Embryonic facial prominence (tissue), 1 donor: ENCODE measurements around the gene LRRC8A.

Experiments
- DNase-seq: peaks from one replicate; pipeline ENCODE4 v3.0.0-alpha.2; 2016; ENCODE audit errors: extremely low spot score

Gene LRRC8A

DNA sequence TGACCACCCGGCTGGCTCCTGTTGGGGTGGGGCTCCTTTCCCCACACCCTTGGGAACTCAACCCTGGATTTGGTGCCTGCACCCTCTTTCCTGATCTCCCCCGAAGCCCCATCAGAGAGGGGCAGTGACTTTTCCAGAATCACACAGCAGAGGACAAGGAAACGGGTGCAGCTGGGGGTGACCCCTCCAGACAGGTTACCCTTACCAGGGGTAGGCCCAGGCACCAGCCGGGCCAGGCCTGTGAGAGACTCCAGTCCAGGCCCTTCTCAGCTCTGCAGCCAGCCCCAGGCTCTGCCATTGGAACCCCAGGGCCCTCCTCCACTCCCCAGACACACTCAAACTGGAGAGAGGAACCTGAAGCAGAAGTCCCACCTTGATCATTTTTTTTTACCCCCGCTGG lies 19.9 kb downstream of the LRRC8A start:
- no peak for DNase-seq

DNA sequence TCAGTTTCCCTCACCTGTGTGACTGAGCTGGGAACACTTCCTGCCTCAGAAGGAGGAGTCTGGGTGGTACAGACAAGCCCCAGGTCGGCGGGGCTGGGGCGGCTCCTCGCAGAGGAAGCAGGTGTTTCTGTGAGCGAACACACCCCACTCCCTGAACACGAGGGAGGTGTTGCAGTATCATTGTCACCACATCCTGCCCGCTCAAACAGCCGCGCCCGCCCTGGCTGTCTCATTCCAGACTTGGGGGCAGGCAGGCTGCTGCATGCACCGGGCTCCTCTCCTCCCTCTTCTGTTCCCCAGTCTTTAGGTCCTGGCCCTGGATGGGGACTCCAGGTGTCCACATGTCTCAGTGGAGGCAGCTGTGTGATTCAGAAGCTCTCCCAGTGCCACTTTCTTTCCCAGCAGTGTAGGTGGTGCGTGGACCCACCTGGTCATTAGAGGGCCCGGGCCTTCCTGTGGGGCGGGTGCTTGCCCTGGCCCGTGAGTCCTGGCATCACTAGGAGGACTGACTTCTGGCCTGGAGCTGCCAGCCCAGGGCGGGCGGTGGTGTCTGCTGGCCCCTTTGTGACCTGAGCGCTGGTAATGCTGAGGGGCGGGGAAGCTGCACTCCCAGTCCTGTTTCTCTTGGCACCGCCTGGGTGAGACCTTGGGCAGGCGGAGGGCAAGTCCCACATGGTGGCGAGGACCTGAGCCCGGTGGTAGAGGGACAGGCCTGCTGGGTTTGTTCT lies 20.6 kb downstream of the LRRC8A start:
- no peak for DNase-seq

DNA sequence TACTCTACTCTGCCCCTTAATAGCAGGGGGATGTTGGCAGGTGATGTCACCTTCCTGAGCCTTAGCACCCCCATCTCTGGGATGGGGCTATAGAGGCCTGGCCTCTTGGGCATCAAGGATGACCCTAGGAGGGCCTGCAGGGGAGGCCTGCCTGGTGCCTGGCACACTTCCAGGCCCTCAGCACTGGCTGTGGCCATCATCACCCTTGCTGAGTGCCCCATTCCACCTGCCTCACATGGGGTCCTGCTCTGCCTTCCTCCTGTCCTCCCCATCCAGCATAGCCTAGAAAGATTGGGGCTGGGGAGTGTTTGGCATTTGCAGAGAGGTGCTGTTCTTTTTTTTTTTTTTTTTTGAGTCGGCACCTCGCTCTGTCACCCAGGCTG lies 21.1 kb downstream of the LRRC8A start:
- DNase-seq: no peak

DNA sequence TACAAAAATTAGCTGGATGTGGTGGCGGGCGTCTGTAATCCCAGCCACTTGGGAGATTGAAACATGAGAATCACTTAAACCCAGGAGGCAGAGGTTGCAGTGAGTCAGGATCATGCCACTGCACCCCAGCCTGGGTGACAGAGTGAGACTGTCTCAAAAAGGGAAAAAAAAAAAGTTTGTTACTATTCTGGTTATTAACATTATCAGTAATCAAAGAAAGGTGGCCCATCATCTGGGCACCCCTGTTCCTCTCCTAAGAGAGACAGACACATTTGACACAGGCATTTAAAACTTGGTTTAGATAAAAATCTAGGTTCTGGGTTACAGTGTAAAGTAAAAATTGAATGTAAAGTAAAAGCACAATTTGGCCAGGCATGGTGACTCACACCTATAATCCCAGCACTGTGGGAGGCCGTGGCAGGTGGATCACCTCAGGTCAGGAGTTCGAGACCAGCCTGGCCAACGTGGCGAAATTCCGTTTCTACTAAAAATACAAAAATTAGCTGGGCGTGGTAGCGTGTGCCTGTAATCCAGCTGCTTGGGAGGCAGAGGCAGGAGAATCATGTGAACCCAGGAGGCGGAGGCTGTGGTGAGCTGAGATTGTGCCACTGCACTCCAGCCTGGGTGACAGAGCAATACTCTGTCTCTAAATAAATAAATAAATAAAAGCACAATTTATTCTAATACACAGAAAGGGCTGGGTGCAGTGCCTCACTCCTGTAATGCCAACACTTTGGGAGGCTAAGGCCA lies 22.1 kb downstream of the LRRC8A start:
- no peak for DNase-seq

DNA sequence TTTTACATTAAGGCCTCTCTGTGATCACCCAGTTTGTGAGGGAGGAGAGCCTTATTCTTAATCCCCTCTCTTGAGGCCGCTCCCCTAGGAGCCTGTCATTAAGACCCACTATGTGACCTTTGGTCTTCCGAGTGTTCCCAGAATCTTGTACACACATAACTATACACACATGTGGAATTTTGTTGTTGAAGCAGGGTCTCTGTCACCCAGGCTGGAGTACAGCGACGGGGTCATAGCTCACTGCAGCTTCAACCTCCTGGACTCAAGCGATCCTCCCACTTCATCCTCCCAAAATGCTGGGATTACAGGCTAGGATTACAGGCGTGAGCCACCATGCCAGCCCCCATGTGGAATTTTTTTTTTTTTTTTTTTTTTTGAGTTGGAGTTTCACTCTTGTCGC lies 24.0 kb downstream of the LRRC8A start:
- DNase-seq: no peak

DNA sequence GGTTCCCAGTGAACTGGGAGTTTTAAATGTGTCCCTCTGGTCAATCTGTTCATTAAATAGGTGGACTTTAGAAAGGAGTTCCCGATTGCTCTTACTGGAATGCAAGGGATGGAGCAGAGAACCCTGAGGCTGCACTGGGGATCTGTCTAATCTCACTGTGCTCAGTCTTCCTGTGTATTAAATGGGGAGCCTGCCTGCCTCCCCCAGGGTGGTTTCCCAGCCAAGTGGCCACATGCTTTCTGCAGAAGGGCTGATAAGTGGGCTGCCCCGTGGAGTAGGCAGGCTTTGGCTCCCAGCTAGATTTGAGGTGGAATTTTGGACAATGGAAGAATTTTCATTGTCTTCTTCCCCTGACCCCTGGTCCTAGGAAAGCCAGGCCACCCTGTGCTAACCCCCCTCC lies 24.8 kb downstream of the LRRC8A start:
- DNase-seq: no peak

DNA sequence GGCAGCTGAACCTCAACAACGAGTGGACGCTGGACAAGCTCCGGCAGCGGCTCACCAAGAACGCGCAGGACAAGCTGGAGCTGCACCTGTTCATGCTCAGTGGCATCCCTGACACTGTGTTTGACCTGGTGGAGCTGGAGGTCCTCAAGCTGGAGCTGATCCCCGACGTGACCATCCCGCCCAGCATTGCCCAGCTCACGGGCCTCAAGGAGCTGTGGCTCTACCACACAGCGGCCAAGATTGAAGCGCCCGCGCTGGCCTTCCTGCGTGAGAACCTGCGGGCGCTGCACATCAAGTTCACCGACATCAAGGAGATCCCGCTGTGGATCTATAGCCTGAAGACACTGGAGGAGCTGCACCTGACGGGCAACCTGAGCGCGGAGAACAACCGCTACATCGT lies 26.4 kb downstream of the LRRC8A start:
- DNase-seq: no peak

DNA sequence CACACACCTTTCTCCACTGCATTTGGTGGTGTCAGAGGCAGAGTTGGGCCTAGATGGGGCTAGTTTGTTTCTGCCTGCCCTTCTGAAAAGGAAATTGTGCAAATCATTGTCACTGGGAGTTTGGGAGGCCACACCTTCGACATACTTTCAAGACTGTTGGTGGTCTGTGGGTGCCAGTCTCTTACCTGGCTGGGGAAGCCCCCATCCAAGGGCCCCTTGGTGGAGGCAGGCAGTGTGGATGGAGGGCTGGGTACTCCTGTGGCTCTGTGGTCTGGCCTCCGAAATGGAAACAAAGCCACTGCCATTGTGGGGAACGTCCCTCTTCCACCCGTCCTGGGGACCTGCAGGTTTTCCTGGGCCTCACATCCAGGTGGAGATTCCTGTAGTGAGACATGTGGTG lies 27.9 kb downstream of the LRRC8A start:
- DNase-seq: no peak

DNA sequence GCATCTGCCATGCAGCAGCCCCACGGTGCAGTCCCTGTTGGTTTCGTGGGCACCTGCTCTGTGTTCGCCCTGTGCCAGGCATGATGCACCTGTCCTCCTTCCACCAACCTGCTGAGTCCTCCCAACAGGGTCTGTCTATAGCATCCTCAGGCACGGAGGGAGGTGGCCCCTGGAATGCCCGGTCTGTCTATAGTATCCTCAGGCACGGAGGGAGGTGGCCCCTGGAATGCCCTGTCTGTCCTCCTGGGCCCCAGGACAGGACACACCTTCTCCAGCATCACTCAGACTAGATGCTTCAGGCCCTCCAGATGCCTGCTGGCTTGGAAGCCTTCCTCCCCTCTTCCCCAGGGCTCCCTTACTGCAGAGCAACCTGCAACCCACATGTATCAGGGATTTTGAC lies 29.0 kb downstream of the LRRC8A start:
- DNase-seq: no peak

DNA sequence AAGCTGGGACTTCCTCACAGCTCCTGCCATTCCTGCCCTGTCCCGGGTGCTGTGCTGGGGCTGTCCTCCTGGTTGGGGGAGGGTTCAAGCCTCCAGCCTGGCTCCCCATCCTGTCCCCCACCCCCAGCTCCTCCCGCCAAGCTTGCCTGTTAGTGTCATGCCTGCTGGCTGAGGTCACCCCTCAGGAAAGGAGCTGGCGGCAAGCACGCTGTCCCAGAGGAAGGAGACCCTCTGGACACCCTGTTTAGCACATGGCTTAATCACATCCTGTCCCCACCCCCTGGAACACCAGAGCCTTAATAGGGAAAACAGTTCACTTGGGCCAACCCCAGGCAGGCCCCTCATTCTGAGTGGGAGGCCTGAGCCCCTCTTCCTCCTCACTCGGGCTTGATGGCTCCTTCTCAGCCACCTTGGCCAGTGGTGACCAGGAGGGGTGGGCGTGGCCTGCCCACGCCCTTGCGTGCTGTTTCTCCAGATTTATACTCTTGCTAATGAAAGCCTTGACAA lies 29.6 kb downstream of the LRRC8A start:
- DNase-seq: no peak

DNA sequence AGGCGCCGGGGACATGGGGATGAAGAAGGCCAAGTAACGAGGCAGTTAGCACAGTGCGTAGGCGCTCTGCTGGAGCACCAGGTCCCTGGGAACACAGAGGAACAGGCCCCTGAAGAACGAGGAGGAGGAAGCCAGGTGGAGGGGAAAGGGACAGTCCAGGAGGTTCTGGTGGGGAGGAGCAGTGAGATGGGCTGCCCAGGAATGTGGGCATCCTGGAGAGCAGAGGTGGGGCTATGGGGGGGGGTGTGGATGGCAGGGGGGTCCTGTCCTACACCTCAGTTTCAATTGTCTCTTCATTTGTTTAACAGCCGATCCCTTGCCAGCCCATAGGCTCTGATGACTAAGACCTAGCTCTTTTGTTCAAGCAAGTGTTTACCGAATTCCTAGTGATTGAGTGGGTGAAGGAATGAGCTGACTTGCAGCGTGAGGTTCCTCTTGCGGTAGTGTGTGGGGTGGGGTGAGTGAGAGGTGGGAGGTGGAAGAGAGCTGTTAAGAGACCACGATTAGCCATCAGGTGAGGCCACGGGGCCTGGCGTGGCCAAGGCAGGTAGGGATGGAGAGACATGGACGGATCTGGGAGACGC lies 30.4 kb downstream of the LRRC8A start:
- no peak for DNase-seq

DNA sequence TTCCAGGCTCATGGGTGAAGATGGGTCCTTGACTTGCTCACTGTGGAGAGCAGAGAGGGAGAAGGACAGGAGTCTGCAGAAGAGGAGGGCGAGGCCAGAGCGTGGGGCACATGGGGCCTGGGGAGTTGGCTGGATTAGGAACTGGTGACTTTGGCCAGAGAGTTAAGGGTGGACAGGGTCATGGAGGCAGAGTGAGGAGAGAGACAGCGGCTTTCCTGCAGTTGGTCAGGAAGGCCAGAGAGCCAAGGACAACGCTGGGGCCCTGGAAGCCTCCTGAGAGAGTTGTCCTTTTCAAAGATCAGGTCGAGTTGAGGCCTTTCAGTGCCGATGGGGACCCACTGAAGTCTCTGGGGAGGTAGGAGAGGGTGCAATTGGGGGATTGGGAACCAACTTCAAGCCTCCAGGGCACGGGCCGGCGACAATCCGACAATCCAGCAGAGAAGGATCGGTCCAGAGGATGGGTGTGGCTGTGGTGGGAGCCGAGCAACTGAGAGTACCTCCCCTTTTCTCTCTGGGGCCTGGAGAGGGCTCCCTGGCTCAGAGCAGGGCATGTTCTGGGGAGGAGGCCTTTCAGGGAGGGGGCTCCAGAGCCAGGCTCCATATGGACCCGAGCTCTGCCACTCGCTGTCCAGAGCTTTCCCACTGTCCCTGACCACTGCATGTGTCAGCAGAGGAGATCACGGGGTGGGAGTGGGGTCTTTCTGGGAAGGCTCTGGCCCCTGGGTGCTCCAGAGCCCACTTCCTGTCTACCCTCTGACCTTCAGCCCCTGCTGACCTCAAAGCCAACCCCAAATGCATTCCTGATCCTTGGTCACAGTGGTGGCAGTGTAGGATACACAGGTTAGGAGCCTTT lies 31.3 kb downstream of the LRRC8A start:
- no peak for DNase-seq

DNA sequence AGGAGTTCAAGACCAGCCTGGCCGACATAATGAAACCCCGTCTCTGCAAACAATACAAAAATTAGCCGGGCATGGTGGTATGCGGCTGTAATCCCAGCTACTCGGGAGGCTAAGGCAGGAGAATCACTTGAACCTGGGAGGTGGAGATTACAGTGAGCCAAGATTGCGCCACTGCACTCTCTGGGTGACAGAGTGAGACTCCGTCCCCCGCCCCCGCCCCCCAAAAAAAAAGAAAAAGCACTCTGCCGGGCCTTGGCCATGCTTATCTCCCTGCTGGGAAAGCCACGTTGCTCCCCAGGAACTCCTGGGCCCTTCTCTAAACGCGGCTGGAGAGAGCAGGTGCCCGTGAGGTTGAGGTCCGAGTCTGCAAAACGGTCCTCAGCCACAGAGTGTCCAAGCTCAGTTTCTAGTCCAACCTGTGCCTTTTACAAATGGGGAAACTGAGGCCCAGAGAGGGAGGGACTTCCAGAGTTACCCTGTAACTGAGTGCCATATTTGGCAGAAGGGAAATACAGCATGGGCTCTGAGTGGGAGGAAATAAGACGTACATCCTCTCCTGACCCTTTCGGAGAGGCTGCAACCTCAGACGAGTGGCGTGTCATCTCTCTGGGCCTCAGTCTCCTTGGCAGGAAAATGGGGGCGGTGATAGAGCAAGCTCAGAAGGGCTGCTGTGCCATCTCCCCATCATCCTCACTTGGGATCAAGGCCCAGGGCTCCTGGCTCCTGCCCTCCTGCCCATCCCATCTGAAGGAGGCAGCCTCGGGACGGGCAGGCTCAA lies 32.3 kb downstream of the LRRC8A start:
- DNase-seq: no peak

DNA sequence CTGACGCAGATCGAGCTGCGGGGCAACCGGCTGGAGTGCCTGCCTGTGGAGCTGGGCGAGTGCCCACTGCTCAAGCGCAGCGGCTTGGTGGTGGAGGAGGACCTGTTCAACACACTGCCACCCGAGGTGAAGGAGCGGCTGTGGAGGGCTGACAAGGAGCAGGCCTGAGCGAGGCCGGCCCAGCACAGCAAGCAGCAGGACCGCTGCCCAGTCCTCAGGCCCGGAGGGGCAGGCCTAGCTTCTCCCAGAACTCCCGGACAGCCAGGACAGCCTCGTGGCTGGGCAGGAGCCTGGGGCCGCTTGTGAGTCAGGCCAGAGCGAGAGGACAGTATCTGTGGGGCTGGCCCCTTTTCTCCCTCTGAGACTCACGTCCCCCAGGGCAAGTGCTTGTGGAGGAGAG lies 34.3 kb downstream of the LRRC8A start:
- DNase-seq: no peak

DNA sequence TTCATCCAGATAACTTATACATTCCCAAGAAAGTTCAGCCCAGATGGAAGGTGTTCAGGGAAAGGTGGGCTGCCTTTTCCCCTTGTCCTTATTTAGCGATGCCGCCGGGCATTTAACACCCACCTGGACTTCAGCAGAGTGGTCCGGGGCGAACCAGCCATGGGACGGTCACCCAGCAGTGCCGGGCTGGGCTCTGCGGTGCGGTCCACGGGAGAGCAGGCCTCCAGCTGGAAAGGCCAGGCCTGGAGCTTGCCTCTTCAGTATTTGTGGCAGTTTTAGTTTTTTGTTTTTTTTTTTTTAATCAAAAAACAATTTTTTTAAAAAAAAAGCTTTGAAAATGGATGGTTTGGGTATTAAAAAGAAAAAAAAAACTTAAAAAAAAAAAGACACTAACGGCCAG lies 34.8 kb downstream of the LRRC8A start:
- no peak for DNase-seq

DNA sequence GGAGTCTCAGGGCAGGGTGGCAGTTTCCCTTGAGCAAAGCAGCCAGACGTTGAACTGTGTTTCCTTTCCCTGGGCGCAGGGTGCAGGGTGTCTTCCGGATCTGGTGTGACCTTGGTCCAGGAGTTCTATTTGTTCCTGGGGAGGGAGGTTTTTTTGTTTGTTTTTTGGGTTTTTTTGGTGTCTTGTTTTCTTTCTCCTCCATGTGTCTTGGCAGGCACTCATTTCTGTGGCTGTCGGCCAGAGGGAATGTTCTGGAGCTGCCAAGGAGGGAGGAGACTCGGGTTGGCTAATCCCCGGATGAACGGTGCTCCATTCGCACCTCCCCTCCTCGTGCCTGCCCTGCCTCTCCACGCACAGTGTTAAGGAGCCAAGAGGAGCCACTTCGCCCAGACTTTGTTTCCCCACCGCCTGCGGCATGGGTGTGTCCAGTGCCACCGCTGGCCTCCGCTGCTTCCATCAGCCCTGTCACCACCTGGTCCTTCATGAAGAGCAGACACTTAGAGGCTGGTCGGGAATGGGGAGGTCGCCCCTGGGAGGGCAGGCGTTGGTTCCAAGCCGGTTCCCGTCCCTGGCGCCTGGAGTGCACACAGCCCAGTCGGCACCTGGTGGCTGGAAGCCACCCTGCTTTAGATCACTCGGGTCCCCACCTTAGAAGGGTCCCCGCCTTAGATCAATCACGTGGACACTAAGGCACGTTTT lies 35.4 kb downstream of the LRRC8A start:
- DNase-seq: no peak

DNA sequence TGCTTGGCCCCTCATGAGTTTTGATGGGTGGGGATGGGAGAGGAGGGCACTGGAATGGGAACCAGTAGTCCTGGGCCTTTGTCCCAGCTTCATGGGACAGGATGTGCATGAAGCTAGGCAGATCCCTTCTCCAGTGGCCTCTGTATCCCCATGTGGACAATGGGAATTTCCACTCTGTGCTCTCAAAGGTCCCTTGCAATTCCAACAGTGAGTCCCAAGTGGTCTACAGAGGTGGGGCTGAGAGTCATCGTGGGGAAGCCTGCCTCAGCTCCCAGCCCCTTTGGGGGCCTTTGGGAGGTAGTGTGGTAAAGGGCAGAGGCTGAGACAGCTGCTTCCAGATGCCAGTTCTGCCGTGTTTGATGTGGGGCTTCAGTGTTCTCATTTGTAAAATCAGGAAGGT lies 37.0 kb downstream of the LRRC8A start:
- DNase-seq: no peak

DNA sequence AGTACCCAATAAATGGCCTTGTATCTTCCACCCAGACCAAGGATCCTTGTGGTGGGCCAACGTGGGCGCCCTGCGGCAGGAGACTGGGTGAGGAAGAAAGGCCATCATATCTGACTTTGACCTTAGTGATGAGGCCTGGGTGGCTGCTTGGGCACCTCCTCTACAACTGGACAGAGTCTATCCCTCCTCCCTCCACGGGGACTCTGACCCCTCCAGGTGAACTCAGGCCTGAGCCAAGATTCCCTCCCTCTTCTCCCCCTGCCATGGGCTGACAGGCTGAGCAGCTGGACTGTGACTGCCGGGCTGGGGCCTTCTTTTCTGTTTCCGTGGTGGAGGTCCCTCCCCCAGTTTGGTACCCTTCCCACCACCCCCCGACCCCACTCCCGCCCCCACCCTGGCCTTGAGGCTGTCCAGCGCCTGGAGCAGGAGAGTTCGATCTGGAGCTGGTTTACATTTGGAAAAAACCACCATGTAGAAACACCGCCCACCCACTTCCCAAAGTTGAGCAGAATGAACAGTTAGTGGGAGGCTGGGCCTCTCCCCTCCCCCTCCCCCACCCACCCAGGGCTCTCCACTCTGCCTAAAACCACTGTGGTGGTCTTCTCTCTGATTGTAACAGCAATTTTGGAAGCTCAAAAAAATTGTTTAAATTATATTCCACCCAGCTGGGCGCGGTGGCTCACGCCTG lies 37.6 kb downstream of the LRRC8A start:
- DNase-seq: no peak

DNA sequence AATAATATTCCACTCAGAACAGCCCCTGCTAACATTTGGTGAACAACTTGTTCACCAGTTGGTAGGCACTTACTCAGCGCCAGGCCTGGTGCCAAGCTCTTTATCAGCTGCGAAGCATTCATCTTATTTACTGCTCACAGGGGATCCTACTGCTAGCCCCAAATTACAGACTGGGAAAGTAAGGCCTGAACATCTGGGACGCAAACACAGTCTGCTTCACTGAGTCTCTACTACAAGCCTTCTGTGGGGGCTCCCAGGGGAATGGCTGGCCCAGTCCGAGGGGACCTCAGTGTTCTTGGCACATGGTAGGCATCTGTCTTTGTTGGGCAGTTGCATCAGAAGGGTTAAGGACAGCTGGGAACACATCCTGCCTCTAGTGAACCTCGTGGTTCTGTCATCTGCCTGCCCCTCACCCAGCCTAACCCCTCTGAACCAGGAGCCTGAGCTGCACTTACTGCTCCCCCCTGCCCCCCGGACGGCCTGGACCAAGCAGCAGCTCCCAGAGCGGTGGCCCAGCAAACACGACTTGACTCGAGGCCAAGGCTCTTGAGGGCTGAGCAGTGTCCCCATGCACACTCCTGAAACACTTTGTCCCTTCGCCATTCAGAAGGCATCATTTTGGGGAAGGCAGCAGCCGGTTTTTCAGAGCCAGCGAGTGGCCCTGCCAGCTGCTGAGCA lies 38.6 kb downstream of the LRRC8A start, which contains the start of gene PHYHD1:
Gene PHYHD1, plus strand, starts transcription at position 602 of the 678 bp plus-strand sequence. CDS start 1,342 bp downstream, outside the sequence.
- no peak for DNase-seq
